Fibroblast of the conjunctiva (primary cell): ENCODE results near the gene LARP4B.
"Not testable (repeated sequence)": the region's sequence is repeated elsewhere in the genome, so short reads cannot be mapped to it uniquely, and the experiment has no call there.

Experiments
- DNase-seq: peaks from one replicate; pipeline ENCODE4 v3.0.0-alpha.2; 2010; ENCODE audit warnings: low read depth

Gene LARP4B

DNA sequence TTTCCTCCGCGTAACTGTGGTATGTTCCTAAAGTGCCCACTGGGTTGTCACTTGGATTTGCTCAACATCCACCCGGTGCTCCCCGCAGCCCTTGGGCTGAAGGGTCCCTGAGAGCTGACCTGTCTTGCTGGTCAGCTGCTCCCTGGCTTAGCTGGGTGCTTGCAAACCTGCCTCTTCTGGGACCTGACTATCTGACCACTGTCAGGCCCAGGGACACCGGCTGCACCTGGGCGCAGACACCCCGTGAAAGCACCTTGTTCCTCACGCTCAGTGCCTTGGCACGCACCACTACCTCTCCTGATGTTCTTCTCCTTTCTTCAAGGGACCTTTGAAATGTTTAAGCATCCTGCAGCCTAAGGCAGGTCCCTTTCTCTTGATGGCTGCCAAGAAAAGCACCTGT is 26.6 kb upstream of the LARP4B start:
- no peak for DNase-seq

GRCh38 chr10:955820-956217 is 24.3 kb upstream of the LARP4B start:
- no peak for DNase-seq

- DNase-seq, result no peak
Measured at GRCh38 chr10:955127-955819, 23.8 kb upstream of the LARP4B start.

DNA sequence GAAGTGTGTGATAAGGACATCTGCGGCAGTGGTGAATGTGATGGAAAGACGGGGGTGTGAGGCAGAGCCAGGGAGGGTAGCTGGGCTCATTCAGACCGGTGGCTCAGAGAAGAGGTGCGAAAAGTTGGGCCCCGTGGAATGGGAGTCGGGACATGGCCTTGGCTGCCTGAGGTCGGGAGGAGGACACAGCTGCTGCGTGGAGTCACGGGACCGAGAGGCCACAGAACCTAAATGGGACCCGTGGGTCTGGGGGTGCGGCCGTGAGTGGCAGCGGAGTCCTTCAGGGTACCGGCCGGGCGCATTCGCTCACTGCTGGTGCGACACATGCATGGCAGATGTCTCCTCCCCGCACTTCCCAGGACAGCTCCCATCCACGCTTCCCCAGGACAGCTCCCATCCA is 22.9 kb upstream of the LARP4B start:
- DNase-seq, result no peak

GRCh38 chr10:953836-954235 is 22.3 kb upstream of the LARP4B start:
- DNase-seq, result no peak

GRCh38 chr10:949446-949845 is 17.9 kb upstream of the LARP4B start:
- no peak for DNase-seq

DNA sequence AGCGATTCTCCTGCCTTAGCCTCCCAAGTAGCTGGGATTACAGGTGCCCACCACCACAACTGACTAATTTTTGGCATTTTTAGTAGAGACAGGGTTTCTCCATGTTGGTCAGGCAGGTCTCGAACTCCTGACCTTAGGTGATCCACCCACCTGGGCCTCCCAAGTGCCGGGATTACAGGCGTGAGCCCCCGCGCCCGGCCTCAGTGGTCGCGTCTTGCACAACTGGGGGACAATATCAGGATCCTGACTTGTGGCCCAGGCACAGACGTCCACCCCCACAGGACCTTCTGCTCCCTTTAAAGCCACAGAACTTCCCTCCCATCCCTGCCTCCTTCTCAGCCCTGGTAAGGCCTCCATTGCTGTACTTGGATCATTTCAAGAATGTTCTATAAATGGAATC is 16.8 kb upstream of the LARP4B start:
- no peak for DNase-seq

GRCh38 chr10:947881-948280 is 16.4 kb upstream of the LARP4B start:
- DNase-seq, result no peak

- DNase-seq, result no peak
Measured at GRCh38 chr10:947051-947450, 15.5 kb upstream of the LARP4B start.

DNA sequence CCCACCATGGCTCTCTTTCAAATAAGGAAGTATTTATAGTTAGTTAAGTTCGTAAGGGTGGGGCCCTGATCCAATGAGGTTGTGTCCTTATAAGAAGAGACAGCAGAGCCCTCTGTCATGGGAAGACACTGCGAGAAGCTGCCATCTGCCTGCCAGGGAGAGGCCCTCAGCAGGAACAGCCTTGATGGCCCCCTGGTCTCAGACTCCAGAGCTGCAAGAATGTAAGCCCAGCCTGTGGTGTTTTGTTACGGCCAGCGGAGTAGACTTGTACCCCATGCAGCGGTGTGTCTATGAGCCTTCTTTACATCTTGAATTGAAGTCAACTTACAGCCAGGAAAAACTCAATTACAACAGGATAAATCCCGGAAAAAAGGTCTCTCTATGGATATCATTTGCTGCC is 14.3 kb upstream of the LARP4B start:
- no peak for DNase-seq

- DNase-seq, result peak; percentile 37
Measured at GRCh38 chr10:944034-944831, 12.7 kb upstream of the LARP4B start.

GRCh38 chr10:943334-944033 is 12.0 kb upstream of the LARP4B start:
- no peak for DNase-seq

DNA sequence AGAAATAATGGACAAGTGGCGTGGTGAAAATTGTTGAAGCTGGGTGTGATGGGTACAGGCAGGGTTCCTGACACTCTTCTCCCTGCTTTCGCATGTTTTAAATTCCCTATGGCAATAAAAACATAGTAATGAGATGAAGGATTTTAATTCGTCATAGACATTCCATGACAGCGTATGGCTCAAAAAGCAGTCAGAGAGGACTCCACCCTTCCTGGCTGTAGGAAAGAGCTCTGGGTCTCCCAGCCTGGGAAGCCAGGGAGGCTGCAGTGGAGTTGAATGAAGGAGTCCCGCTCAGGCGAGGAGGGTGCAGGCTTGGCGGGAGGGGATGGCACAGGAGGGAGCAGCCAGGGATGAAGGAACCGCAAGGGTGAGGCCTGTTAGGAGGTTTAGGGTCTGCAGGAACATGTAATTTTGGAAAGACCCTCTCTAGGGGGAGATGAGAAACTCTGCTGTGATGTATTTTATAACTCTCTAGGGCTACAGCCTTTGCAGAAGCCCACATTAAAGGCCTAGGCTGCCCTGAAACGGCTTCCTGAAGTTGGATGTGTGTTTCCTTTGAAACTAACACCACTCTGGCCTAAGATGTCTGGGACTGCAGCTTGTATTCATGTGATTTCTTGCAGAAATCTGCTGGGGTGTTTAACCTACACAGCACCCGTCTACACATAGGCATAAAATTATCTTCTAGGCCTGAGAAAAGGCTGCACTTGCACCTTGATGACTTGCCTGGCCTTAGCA is 7.6 kb upstream of the LARP4B start:
- DNase-seq, result no peak

DNA sequence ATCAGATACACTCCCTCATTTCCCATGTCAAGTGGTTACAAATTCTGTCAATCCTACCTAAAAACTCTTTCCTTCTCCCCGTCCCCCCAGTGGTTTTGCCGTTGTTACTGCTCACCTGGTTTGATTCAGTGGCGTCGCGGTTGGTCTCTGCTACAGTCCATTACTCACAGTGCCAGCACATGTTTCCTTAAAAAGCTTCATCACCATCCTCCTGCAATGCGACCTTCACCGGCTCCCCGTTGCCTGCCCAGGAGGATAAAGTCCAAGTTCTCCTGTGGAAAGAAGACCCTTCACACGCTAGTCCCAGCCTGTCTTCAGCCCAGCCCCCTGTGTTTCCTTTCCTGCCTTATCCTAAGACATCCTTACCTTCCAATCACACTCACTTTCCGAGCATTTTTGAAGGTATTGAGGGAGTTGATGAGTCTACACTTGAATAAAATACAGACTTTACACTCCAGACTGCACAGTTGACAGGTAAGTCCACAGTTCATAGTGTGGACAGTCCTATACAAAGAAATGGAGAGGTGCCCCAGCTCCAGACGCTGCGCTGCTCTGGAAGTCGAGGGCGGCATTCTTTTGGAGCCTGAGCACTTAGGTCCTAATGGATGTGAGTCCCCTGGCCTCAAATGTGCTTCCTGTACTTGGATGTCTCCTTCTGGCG is 3.4 kb upstream of the LARP4B start:
- no peak for DNase-seq

GRCh38 chr10:934165-934564 is 2.7 kb upstream of the LARP4B start:
- not testable (repeated sequence) for DNase-seq

DNA sequence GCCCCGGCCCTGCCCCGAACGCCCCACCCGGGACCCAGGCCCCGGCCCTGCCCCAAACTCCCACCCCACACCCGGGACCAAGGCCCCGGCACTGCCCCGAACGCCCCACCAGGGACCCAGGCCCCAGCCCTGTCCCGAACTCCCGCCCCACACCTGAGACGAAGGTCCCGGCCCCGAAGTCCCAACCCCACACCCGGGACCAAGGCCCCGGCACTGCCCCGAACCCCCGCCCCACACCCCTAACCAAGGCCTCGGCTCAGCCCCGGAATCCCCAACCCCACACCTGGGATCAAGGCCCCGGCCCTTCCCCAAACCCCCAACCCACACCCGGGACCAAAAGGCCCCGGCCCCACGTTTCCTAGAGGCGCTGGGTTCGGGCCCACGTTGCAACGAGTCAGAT is 1.1 kb upstream of the LARP4B start:
- no peak for DNase-seq

DNA sequence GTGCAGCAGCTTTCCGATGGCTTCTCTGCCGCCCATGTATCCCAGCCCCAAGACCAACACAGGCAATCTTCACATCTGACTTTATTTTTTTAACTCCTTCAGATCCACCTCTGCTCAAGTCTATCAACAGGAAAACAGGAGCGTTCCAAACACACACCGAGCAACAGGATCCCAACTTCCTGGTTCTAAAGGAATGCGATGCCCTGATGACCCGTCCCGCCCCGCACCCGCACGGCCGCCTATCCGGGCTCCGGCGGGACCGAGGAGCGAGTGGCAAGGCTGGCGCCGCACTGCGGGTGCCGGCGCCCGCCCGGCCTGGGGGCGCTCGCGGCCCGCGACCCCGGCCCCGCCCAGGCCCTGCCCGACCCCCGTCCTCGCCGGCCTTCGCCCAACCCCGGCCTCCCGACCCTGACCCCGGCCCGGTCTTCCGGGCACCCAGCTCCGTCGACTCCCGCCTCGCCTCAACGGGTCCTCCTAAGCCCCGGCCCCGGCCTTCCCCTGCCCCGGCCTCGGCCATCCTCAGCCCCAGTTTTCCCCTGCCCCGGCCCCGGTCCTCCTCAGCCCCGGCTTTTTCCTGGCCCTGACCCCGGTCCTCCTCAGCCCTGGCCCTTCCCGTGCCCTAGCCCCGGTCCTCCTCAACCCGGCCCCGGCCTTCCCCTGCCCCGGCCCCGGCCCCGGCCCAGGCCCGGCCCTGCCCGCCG is 730 bp downstream of the LARP4B start:
- DNase-seq, result no peak

GRCh38 chr10:929960-930624 is 1.4 kb downstream of the LARP4B start:
- DNase-seq, result no peak

DNA sequence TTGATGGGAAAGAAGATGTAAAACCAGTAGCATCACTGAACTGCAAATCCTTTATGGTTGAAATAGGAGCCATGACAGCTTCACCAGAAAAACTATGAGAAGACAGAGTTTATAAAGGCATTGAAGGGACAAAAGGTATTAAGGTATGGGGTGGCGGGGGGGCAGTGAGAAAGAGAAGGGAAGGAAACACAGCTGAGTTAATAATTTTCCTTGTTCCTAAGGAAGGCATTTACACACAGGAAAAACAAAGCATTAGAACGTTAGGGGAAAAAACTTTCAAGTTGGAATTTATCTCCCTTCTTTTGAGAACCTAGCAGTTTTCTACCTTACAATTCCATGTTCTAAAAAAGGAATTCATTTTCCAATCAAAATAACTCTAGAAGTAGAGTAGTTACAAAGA is 4.4 kb downstream of the LARP4B start:
- no peak for DNase-seq

GRCh38 chr10:926075-926698 is 5.3 kb downstream of the LARP4B start:
- DNase-seq, result no peak
